Lung (tissue), 12 donors: ENCODE results near the gene DISC1. TPM values are rescaled to one million over a fixed set of nuclear protein-coding genes. Genes with fewer than 3 reads are reported as not detected.
"Not testable (repeated sequence)": the region's sequence is repeated elsewhere in the genome, so short reads cannot be mapped to it uniquely, and the experiment has no call there.

ENCODE experiments used
- ATAC-seq: fragments of 200-7000 bp; cut with Tn5 transposase; one replicate; pipeline ENCODE4 v1.9.1; 2020; ENCODE audit warnings: moderate number of reproducible peaks; ENCODE audit not compliant: insufficient read depth, low FRiP score
- DNase-seq, 3 donors: peaks; one replicate each; pipeline ENCODE4 v3.0.0-alpha.2; 2013 to 2017
- H3K27ac ChIP-seq, 2 donors: one replicate each; pipeline ENCODE4 v1.5.1; 2013; ENCODE audit warnings: mild to moderate bottlenecking in 2 of 2, moderate library complexity in 2 of 2, control low read depth in 1 of 2, inconsistent platforms in 1 of 2, low read depth in 1 of 2, low read length in 1 of 2
- H3K27me3 ChIP-seq, 3 donors: one replicate each; pipeline ENCODE4 v1.5.1; 2013; ENCODE audit warnings: low read length in 2 of 3; ENCODE audit not compliant: control insufficient read depth in 3 of 3, insufficient read depth in 3 of 3
- H3K36me3 ChIP-seq, 4 donors: one replicate each; pipeline ENCODE4 v1.5.1; 2013; ENCODE audit warnings: low read length in 4 of 4, mild to moderate bottlenecking in 1 of 4, moderate library complexity in 1 of 4; ENCODE audit not compliant: control insufficient read depth in 4 of 4, insufficient read depth in 4 of 4
- H3K4me1 ChIP-seq, 5 donors: one replicate each; pipeline ENCODE4 v1.5.1; 2013; ENCODE audit warnings: low read length in 5 of 5, mild to moderate bottlenecking in 2 of 5, moderate library complexity in 1 of 5; ENCODE audit not compliant: control insufficient read depth in 5 of 5, insufficient read depth in 5 of 5
- H3K4me3 ChIP-seq: one replicate; pipeline ENCODE4 v1.5.1; 2013; ENCODE audit warnings: mild to moderate bottlenecking, control low read depth, moderate library complexity
- H3K9ac ChIP-seq, 2 donors: one replicate each; pipeline ENCODE4 v1.5.1; 2013; ENCODE audit warnings: low read length in 2 of 2, control low read depth in 1 of 2; ENCODE audit not compliant: insufficient read depth in 1 of 2
- H3K9me3 ChIP-seq, 4 donors: one replicate each; pipeline ENCODE4 v1.5.1; 2013; ENCODE audit warnings: low read length in 3 of 4, mild to moderate bottlenecking in 1 of 4, moderate library complexity in 1 of 4; ENCODE audit not compliant: control insufficient read depth in 4 of 4, insufficient read depth in 3 of 4
- WGBS, 2 donors: extraction: QIAGEN DNeasy Blood & Tissue Kit; methylation state at CpG; one replicate each; pipeline ENCODE4 v1.1.7; 2013; 5-methylcytosine and 5-hydroxymethylcytosine counted together
- polyA plus RNA-seq, 2 donors: library from polyadenylated mRNA; stranded (reverse); fragments of 200-250 nt; gene quantifications; one replicate each; pipeline ENCODE4 v1.2.1, GENCODE V29; 2013
- total RNA-seq, 2 donors: library from RNA; depleted of rRNA in 1 of 2; stranded (reverse); fragments of >200 nt in 1 of 2; gene quantifications; one replicate each; pipeline ENCODE4 v1.2.1, GENCODE V29; 2014 to 2021
- TF ChIP-seq, protein P1 (sequence below): IDR thresholded peaks from 2 replicates; pipeline ENCODE4 v1.5.1; 2012; ENCODE audit warnings: mild to moderate bottlenecking; ENCODE audit errors: control extremely low read depth, extremely low read depth
- donor health status: control.
- donor health status: control.
- donor health status: Bipolar disorder and iron deficiency.
- donor health status: healthy.
- donor health status: DM: yes; HTN: yes; CAD: no.

The DISC1 gene
- total and polyA plus RNA-seq, 4 donors, result 0.98 to 32.9 (median 6.1) TPM

- H3K4me1 ChIP-seq, result peaks cover 0 to 5% (median 0%) of the 10 kb centered on the region in 5 donors
- H3K4me3 ChIP-seq, result no peak overlapping the region
- ATAC-seq (no peak), DNase-seq (no peak)
- no peak overlapping the region for H3K27ac ChIP-seq
- H3K9me3 ChIP-seq, result peaks cover 0 to 2% (median 0%) of the 10 kb centered on the region in 4 donors
- H3K36me3 ChIP-seq, result no peaks in the 10 kb centered on the region
- no peaks in the 10 kb centered on the region for H3K27me3 ChIP-seq
- H3K9ac ChIP-seq, result no peak overlapping the region
- TF ChIP-seq, protein P1, sequence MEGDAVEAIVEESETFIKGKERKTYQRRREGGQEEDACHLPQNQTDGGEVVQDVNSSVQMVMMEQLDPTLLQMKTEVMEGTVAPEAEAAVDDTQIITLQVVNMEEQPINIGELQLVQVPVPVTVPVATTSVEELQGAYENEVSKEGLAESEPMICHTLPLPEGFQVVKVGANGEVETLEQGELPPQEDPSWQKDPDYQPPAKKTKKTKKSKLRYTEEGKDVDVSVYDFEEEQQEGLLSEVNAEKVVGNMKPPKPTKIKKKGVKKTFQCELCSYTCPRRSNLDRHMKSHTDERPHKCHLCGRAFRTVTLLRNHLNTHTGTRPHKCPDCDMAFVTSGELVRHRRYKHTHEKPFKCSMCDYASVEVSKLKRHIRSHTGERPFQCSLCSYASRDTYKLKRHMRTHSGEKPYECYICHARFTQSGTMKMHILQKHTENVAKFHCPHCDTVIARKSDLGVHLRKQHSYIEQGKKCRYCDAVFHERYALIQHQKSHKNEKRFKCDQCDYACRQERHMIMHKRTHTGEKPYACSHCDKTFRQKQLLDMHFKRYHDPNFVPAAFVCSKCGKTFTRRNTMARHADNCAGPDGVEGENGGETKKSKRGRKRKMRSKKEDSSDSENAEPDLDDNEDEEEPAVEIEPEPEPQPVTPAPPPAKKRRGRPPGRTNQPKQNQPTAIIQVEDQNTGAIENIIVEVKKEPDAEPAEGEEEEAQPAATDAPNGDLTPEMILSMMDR, result no peak
- 95 to 98% methylated on average over 2 of the region's 2 CpGs for WGBS, 2 donors
These were observed 272.5 kb downstream of the DISC1 start for GRCh38 chr1:231899046-231899445.

DNA sequence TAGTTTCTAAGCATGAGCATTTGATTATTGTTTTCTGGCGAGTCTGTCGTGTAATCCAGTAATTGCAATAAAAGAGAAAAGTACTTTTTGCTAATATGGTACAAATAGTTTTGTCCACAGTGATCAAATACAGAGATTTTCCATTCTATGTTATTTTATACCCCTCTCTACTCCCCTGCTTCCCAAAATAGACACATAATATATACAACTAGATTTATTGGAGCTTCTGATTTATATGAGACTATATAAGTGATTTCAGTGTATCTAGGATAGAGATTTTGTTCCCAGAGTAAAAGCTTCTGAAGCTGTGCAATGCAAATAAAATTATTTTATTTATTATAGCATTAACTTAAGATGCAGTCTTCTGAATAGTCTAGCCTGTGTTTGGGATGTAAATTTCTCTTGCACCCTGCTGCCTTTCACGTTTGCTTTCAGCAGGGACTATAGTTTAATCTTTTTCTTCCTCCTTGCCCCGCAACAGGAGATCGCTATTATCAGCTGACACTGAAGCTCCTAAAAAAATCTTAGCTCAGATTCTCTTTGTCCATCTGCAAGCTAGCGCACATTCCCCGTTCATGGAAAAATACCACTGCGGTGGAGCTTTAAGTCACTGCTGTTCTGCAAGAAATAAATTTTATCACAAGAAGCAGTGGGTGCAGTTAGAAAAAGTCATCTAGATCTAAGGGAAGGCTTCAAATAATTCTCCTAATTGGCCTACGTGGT, 273.3 kb downstream of the DISC1 start:
- 80 to 87% methylated on average over 9 of the region's 9 CpGs for WGBS, 2 donors
- Histone ChIP-seq H3K4me1 (peaks cover 0 to 5% (median 0%) of the 10 kb centered on the region in 5 donors), H3K27ac (no peak overlapping the region), H3K27me3 (no peaks in the 10 kb centered on the region), H3K4me3 (no peak overlapping the region), H3K9me3 (peaks cover 0 to 5% (median under 1%) of the 10 kb centered on the region in 4 donors), H3K36me3 (no peaks in the 10 kb centered on the region), H3K9ac (no peak overlapping the region)
- TF ChIP-seq, protein P1, result no peak
- DNase-seq (no peak), ATAC-seq (no peak)

- WGBS, 2 donors, result 95 to 98% methylated on average over 4 of the region's 4 CpGs
- no peak for DNase-seq
- H3K9me3 ChIP-seq, result peaks cover 0 to 7% (median under 1%) of the 10 kb centered on the region in 4 donors
- H3K9ac ChIP-seq, result no peak overlapping the region
- TF ChIP-seq, protein P1, result no peak
- H3K27me3 ChIP-seq, result no peaks in the 10 kb centered on the region
- H3K4me3 ChIP-seq, result no peak overlapping the region
- ATAC-seq, result no peak
- no peak overlapping the region for H3K27ac ChIP-seq
- H3K4me1 ChIP-seq, result no peaks in the 10 kb centered on the region
- no peaks in the 10 kb centered on the region for H3K36me3 ChIP-seq
These were observed 277.0 kb downstream of the DISC1 start for GRCh38 chr1:231903586-231904081.

DNA sequence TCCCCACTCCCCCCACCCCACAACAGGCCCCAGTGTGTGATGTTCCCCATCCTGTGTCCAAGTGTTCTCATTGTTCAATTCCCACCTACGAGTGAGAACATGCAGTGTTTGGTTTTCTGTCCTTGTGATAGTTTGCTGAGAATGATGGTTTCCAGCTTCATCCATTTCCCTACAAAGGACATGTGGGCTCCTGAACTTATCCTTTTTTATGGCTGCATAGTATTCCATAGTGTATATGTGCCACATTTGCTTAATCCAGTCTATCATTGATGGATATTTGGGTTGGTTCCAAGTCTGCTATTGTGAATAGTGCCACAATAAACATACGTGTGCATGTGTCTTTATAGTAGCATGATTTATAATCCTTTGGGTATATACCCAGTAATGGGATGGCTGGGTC, 280.7 kb downstream of the DISC1 start:
- not testable (repeated sequence) for H3K27me3 ChIP-seq, DNase-seq, H3K27ac ChIP-seq, ATAC-seq, H3K36me3 ChIP-seq, H3K9ac ChIP-seq, H3K9me3 ChIP-seq, H3K4me3 ChIP-seq, H3K4me1 ChIP-seq
- WGBS, 2 donors, result 95% methylated on average over 2 of the region's 2 CpGs
